Stimulated activated CD8-positive, alpha-beta memory T cell treated with anti-CD3 and anti-CD28 coated beads, Interleukin-7, amount 100 ng/mL, for 48 hours (primary cell): ENCODE results near the gene LPO.

Experiments
- DNase-seq, 2 donors: peaks; one replicate each; pipeline ENCODE4 v3.0.0-alpha.2; 2020; ENCODE audit warnings: low read depth in 1 of 2; ENCODE audit errors: extremely low read depth in 1 of 2

LPO gene

GRCh38 chr17:58228679-58229078 is 9.7 kb upstream of the LPO start:
- no peak for DNase-seq

- DNase-seq: no peak
Observed at GRCh38 chr17:58229384-58229783, 9.0 kb upstream of the LPO start.

- no peak for DNase-seq
Observed at GRCh38 chr17:58229881-58230280, 8.5 kb upstream of the LPO start.

GRCh38 chr17:58231641-58232040 is 6.7 kb upstream of the LPO start:
- DNase-seq: no peak

- peak in 1 of 2 donors; percentile 38 for DNase-seq
Observed at GRCh38 chr17:58232707-58233156, 5.7 kb upstream of the LPO start.

- no peak for DNase-seq
Observed at GRCh38 chr17:58233543-58233942, 4.8 kb upstream of the LPO start.

- DNase-seq: no peak
Observed at GRCh38 chr17:58234512-58234911, 3.9 kb upstream of the LPO start.

GRCh38 chr17:58235821-58236220 is 2.6 kb upstream of the LPO start:
- DNase-seq: no peak

- no peak for DNase-seq
Observed at GRCh38 chr17:58236394-58236793, 2.0 kb upstream of the LPO start.

GRCh38 chr17:58239987-58240386 is 1.6 kb downstream of the LPO start:
- DNase-seq: no peak

- DNase-seq: peak in 1 of 2 donors; percentile 9
Observed at GRCh38 chr17:58242171-58242784, 3.9 kb downstream of the LPO start.

GRCh38 chr17:58244963-58245362 is 6.6 kb downstream of the LPO start:
- DNase-seq: no peak

- DNase-seq: no peak
Observed at GRCh38 chr17:58245428-58246103, 7.2 kb downstream of the LPO start.

GRCh38 chr17:58246104-58246740 is 7.8 kb downstream of the LPO start:
- DNase-seq: no peak

- DNase-seq: no peak
Observed at GRCh38 chr17:58246781-58247180, 8.4 kb downstream of the LPO start.

- no peak for DNase-seq
Observed at GRCh38 chr17:58247511-58248363, 9.4 kb downstream of the LPO start.

- DNase-seq: no peak
Observed at GRCh38 chr17:58248955-58249269, 10.5 kb downstream of the LPO start.

- peak; percentile 42 to 53 for DNase-seq
Observed at GRCh38 chr17:58249270-58250133, 11.1 kb downstream of the LPO start.

GRCh38 chr17:58250344-58251011 is 12.1 kb downstream of the LPO start:
- no peak for DNase-seq

- no peak for DNase-seq
Observed at GRCh38 chr17:58252141-58252540, 13.8 kb downstream of the LPO start.
